Fibroblast of the aortic adventitia (primary cell): Measurements from ENCODE around the gene UBE2N. TPM values are rescaled to one million over a fixed set of nuclear protein-coding genes. Genes with fewer than 3 reads are reported as not detected.

Experiments
- DNase-seq: peaks from one replicate; pipeline ENCODE4 v3.0.0-alpha.2; 2010; ENCODE audit warnings: low read depth
- H3K4me3 ChIP-seq: 2 replicates; pipeline ENCODE4 v1.5.1; 2011; ENCODE audit warnings: low read depth, mild to moderate bottlenecking, control low read depth, low read length, moderate library complexity
- CTCF ChIP-seq: IDR thresholded peaks from 2 replicates; pipeline ENCODE4 v1.5.1; 2011; ENCODE audit warnings: mild to moderate bottlenecking, low read length, control low read depth, inconsistent platforms; ENCODE audit not compliant: insufficient read depth
- total RNA-seq: library from RNA; depleted of rRNA; stranded (reverse); fragments of >200 nt; gene quantifications from 2 replicates; pipeline ENCODE4 v1.2.3, GENCODE V29; 2012; ENCODE audit warnings: low replicate concordance

UBE2N gene
- total RNA-seq, 1 donor, result 63.5 TPM

- DNase-seq, result no peak
- TF ChIP-seq CTCF, result no peak
- H3K4me3 ChIP-seq, result peak overlapping the region; percentile 98
Measured at GRCh38 chr12:93378998-93379325, 62.8 kb downstream of the UBE2N start.

GRCh38 chr12:93378196-93378997, 63.4 kb downstream of the UBE2N start:
- peak overlapping the region; percentile 98 for H3K4me3 ChIP-seq
- peak; percentile 66 for DNase-seq

- peak; percentile 92 for DNase-seq
- peak within 1 kb of the TSS; percentile 98 for H3K4me3 ChIP-seq
- peak; percentile 22 for TF ChIP-seq CTCF
Measured at GRCh38 chr12:93377252-93378195, 64.2 kb downstream of the UBE2N start, which contains the start of gene NUDT4. NUDT4 (plus strand) TSS chr12:93377925; CDS start chr12:93378323, 398 bp downstream.

- peak; percentile 59 for DNase-seq
- H3K4me3 ChIP-seq, result peak overlapping the region; percentile 80
- no peak for TF ChIP-seq CTCF
Measured at GRCh38 chr12:93376436-93377251, 65.1 kb downstream of the UBE2N start.

- no peak for DNase-seq
- TF ChIP-seq CTCF, result no peak
- no peak overlapping the region for H3K4me3 ChIP-seq
Measured at GRCh38 chr12:93375906-93376305, 65.8 kb downstream of the UBE2N start.

- DNase-seq, result no peak
- no peak overlapping the region for H3K4me3 ChIP-seq
- TF ChIP-seq CTCF, result no peak
Measured at GRCh38 chr12:93373961-93374656, 67.6 kb downstream of the UBE2N start.
